HepG2 (cell line): Measurements from ENCODE around the gene CBLB. TPM values are rescaled to one million over a fixed set of nuclear protein-coding genes. Genes with fewer than 3 reads are reported as not detected.

Source experiments
- ATAC-seq: fragments of 200-7000 bp; cut with Tn5 transposase; 3 replicates; pipeline ENCODE4 v1.9.1; 2020; ENCODE audit warnings: mild to moderate bottlenecking, moderate library complexity
- BruUV-seq: library from RNA; stranded (reverse); fragments of 400-500 nt; replicated peaks from 2 replicates; lab custom pipeline; 2021; lab: Mats Ljungman, UMichigan
- CTCF ChIA-PET: fragments of 300-600 bp; formaldehyde crosslinking; extraction: SDS; loops from one replicate; lab custom pipeline; 2021; ENCODE audit warnings: low total read pairs, inconsistent platforms, low intra/inter-chr PET ratio; lab: Yijun Ruan, JAX
- POLR2A ChIA-PET: fragments of 350-600 bp; sonication (Branson Sonifier 250); formaldehyde crosslinking; loops from one replicate; lab custom pipeline; 2020; ENCODE audit warnings: antibody characterized with exemption, inconsistent platforms; lab: Yijun Ruan, JAX
- DNase-seq: peaks from one replicate; pipeline ENCODE4 v3.0.0-alpha.2; 2015; ENCODE audit warnings: low spot score
- FAIRE-seq: peaks from 3 replicates; lab custom pipeline; 2011; peaks lifted over from hg19 to GRCh38; lab: Jason Lieb, UNC
- H2AFZ ChIP-seq: one replicate; pipeline ENCODE4 v1.6.1; 2011; ENCODE audit warnings: low read length, inconsistent platforms
- H3K27ac ChIP-seq: fragments of 300-600 bp; 3 replicates; pipeline ENCODE4 v1.8.0; 2011; ENCODE audit warnings: mixed run types, mild to moderate bottlenecking, mixed read lengths, low read length, inconsistent platforms; ENCODE audit not compliant: insufficient read depth; ENCODE audit errors: extremely low read length
- H3K27me3 ChIP-seq, 2 experiments: fragments of 200-600 bp in 1 of 2; 2 replicates in 1 of 2; 3 replicates in 1 of 2; pipeline versions ENCODE4 v1.6.0 to v1.8.0; 2011; ENCODE audit warnings: low read length in 2 of 2, mild to moderate bottlenecking in 2 of 2, moderate library complexity in 2 of 2, inconsistent platforms in 1 of 2; ENCODE audit not compliant: insufficient read depth in 2 of 2, control insufficient read depth in 1 of 2
- H3K36me3 ChIP-seq, 2 experiments: fragments of 200-600 bp in 1 of 2; replicated peaks in 1 of 2; 2 replicates in 1 of 2; 3 replicates in 1 of 2; pipeline versions ENCODE4 v1.5.1 to v1.8.0; 2011; ENCODE audit warnings: low read length in 2 of 2, inconsistent platforms in 1 of 2; ENCODE audit not compliant: insufficient read depth in 2 of 2, control insufficient read depth in 1 of 2
- H3K4me1 ChIP-seq: 2 replicates; pipeline ENCODE4 v1.5.1; 2012; ENCODE audit warnings: low read length, inconsistent platforms; ENCODE audit not compliant: insufficient read depth
- H3K4me2 ChIP-seq: 2 replicates; pipeline ENCODE4 v1.6.0; 2011; ENCODE audit warnings: low read depth, low read length, inconsistent platforms
- H3K4me3 ChIP-seq, 3 experiments: fragments of 200-600 bp in 1 of 3; sonication (generic), shearing (Covaris generic) in 1 of 3; replicated peaks in 1 of 3; 2 replicates each; pipeline ENCODE4 v1.5.1; 2011 to 2016; ENCODE audit warnings: low read length in 3 of 3, inconsistent platforms in 2 of 3, low read depth in 2 of 3, mild to moderate bottlenecking in 2 of 3, control low read depth in 1 of 3, mixed read lengths in 1 of 3; ENCODE audit not compliant: insufficient read depth in 1 of 3
- H3K79me2 ChIP-seq: one replicate; pipeline ENCODE4 v1.6.1; 2011; ENCODE audit warnings: low read length, inconsistent platforms; ENCODE audit not compliant: insufficient read depth
- H3K9ac ChIP-seq: 2 replicates; pipeline ENCODE4 v1.6.0; 2011; ENCODE audit warnings: mild to moderate bottlenecking, low read depth, low read length, inconsistent platforms; ENCODE audit not compliant: insufficient read depth
- H3K9me3 ChIP-seq: 2 replicates; pipeline ENCODE4 v1.5.1; 2012; ENCODE audit warnings: mild to moderate bottlenecking, low read length
- H4K20me1 ChIP-seq: 2 replicates; pipeline ENCODE4 v1.6.0; 2011; ENCODE audit warnings: inconsistent platforms, mild to moderate bottlenecking, low read length, moderate library complexity; ENCODE audit not compliant: insufficient read depth
- DMAP1 ChIP-seq: IDR thresholded peaks from 2 replicates; pipeline ENCODE4 v1.6.1; 2016
- FOXK1 ChIP-seq: sonication (generic); formaldehyde crosslinking; IDR thresholded peaks from 2 replicates; pipeline ENCODE4 v1.4.0; 2020; ENCODE audit warnings: low read depth, missing genetic modification reagents, borderline replicate concordance
- HOXA3 ChIP-seq: sonication (generic); formaldehyde crosslinking; IDR thresholded peaks from 2 replicates; pipeline ENCODE4 v1.5.0; 2020; ENCODE audit warnings: missing genetic modification reagents
- KDM3A ChIP-seq: IDR thresholded peaks from 2 replicates; pipeline ENCODE4 v1.6.1; 2018; ENCODE audit warnings: low read depth, missing compliant biosample characterization
- ZBTB3 ChIP-seq: sonication (generic); formaldehyde crosslinking; IDR thresholded peaks from 2 replicates; pipeline ENCODE4 v1.4.0; 2020; ENCODE audit warnings: low read depth, mild to moderate bottlenecking, moderate library complexity, missing genetic modification reagents, borderline replicate concordance
- ZMYM2 ChIP-seq: sonication (generic); formaldehyde crosslinking; IDR thresholded peaks from 2 replicates; pipeline ENCODE4 v1.8.0; 2022; ENCODE audit warnings: mild to moderate bottlenecking, missing genetic modification reagents
- ZNF317 ChIP-seq: sonication (generic); formaldehyde crosslinking; IDR thresholded peaks from 2 replicates; pipeline ENCODE4 v1.5.0; 2020; ENCODE audit warnings: mild to moderate bottlenecking, missing genetic modification reagents
- ZNF562 ChIP-seq: sonication (generic); formaldehyde crosslinking; IDR thresholded peaks from 2 replicates; pipeline ENCODE4 v1.8.0; 2022; ENCODE audit warnings: missing genetic modification reagents, borderline replicate concordance
- WGBS: methylation state at CpG from one replicate; pipeline ENCODE4 v1.1.6; 2017; ENCODE audit warnings: low lambda C conversion rate; 5-methylcytosine and 5-hydroxymethylcytosine counted together
- in situ Hi-C: cut with HindIII; loops from 2 replicates; pipeline ENCODE4 v1.10.0; 2017; ENCODE audit warnings: low pct_unique_long_range_greater_than_20kb; ENCODE audit not compliant: extremely low pct_ligation_motif_present
- intact Hi-C: fragments of 100-400 bp; cut with micrococcal nuclease; formaldehyde crosslinking; loops from one replicate; pipeline ENCODE4 v1.10.0; 2022; ENCODE audit not compliant: unreplicated experiment
- polyA plus RNA-seq, 8 experiments: library from polyadenylated mRNA; depleted of rRNA in 3 of 8; stranded (reverse) in 7 of 8; unstranded in 1 of 8; fragments of >200 nt; fragmentation: Illumina TruSeq in 4 of 8; extraction: Trizol in 4 of 8; gene quantifications; 2 replicates each; pipeline versions ENCODE4 v1.2.1 to v1.2.3, GENCODE V29; 2011 to 2016; ENCODE audit warnings: low read depth in 4 of 8, missing spikeins in 1 of 8, mixed read lengths in 1 of 8; ENCODE audit not compliant: insufficient read depth in 1 of 8
- total RNA-seq, 5 experiments: library from RNA; depleted of rRNA; stranded (reverse); fragments of >200 nt; fragmentation: Illumina TruSeq; extraction: Trizol; gene quantifications; 2 replicates each; pipeline ENCODE4 v1.2.3, GENCODE V29; 2016; ENCODE audit warnings: low read depth in 1 of 5
- TF ChIP-seq, protein P1 (sequence below), 2 experiments: fragments of 450-650 bp in 1 of 2; sonication (generic) in 1 of 2; formaldehyde crosslinking in 1 of 2; IDR thresholded peaks; 2 replicates each; pipeline versions ENCODE4 v1.6.1 to v1.8.0; 2016 to 2022; ENCODE audit warnings: antibody characterized with exemption in 1 of 2, mild to moderate bottlenecking in 1 of 2, missing genetic modification reagents in 1 of 2
- TF ChIP-seq, protein P2 (sequence below): IDR thresholded peaks from 2 replicates; pipeline ENCODE4 v1.6.1; 2018; ENCODE audit warnings: missing genetic modification reagents, mild to moderate bottlenecking, missing compliant biosample characterization

CBLB gene
- total and polyA plus RNA-seq, 2 of the 13 experiments (the other 11 are each of a cell fraction or from before 2014, with no cell fraction given), result 9.8 to 16.4 TPM

DNA sequence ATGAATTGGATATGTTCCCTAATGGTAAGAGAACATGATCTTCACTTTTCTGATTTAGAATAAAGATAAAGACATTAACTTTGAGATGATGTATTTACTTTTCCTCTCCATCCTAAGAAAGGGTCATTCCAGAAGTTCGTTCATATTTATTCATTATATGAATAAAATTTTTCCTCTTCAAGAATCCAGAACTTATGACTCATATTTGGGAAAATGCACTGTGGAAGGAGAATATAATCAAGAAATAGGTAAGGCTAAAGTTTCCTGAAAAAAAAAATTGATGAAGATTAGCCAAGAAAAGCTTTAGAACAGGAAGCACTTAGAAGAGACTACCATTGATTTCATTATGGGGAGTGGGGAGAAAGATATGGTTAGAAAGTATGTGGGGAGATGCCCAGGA, 36.5 kb upstream of the CBLB start:
- 0% methylated on average over 1 of the region's 1 CpG for WGBS
- ChIA-PET CTCF (no interaction called here), POLR2A (no interaction called here)
- BruUV-seq, result no TSS peak
- DNase-seq (no peak), ATAC-seq (no peak), FAIRE-seq (no peak)
- in situ Hi-C loops, result no loop called here
- H3K36me3 ChIP-seq, result no peaks in the 10 kb centered on the region
- no peaks in the 10 kb centered on the region for H3K79me2 ChIP-seq
- H3K4me3 ChIP-seq, result no peak overlapping the region
- H3K4me1 ChIP-seq, result no peaks in the 10 kb centered on the region
- intact Hi-C loops, result no loop called here
- no peaks in the 10 kb centered on the region for H3K27me3 ChIP-seq
- TF ChIP-seq, protein P1, sequence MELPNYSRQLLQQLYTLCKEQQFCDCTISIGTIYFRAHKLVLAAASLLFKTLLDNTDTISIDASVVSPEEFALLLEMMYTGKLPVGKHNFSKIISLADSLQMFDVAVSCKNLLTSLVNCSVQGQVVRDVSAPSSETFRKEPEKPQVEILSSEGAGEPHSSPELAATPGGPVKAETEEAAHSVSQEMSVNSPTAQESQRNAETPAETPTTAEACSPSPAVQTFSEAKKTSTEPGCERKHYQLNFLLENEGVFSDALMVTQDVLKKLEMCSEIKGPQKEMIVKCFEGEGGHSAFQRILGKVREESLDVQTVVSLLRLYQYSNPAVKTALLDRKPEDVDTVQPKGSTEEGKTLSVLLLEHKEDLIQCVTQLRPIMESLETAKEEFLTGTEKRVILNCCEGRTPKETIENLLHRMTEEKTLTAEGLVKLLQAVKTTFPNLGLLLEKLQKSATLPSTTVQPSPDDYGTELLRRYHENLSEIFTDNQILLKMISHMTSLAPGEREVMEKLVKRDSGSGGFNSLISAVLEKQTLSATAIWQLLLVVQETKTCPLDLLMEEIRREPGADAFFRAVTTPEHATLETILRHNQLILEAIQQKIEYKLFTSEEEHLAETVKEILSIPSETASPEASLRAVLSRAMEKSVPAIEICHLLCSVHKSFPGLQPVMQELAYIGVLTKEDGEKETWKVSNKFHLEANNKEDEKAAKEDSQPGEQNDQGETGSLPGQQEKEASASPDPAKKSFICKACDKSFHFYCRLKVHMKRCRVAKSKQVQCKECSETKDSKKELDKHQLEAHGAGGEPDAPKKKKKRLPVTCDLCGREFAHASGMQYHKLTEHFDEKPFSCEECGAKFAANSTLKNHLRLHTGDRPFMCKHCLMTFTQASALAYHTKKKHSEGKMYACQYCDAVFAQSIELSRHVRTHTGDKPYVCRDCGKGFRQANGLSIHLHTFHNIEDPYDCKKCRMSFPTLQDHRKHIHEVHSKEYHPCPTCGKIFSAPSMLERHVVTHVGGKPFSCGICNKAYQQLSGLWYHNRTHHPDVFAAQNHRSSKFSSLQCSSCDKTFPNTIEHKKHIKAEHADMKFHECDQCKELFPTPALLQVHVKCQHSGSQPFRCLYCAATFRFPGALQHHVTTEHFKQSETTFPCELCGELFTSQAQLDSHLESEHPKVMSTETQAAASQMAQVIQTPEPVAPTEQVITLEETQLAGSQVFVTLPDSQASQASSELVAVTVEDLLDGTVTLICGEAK (IDR thresholded peaks at IDR 0.05), result no peak
- TF ChIP-seq, protein P1 (CRISPR knock-in tag; IDR thresholded peaks at IDR 0.05), result no peak
- TF ChIP-seq DMAP1 (no peak), FOXK1 (CRISPR knock-in tag) (no peak), HOXA3 (no peak), ZBTB3 (CRISPR knock-in tag) (no peak), KDM3A (CRISPR knock-in tag) (no peak), ZNF317 (no peak), ZMYM2 (CRISPR knock-in tag) (no peak), ZNF562 (CRISPR knock-in tag) (no peak)
- TF ChIP-seq, protein P2, sequence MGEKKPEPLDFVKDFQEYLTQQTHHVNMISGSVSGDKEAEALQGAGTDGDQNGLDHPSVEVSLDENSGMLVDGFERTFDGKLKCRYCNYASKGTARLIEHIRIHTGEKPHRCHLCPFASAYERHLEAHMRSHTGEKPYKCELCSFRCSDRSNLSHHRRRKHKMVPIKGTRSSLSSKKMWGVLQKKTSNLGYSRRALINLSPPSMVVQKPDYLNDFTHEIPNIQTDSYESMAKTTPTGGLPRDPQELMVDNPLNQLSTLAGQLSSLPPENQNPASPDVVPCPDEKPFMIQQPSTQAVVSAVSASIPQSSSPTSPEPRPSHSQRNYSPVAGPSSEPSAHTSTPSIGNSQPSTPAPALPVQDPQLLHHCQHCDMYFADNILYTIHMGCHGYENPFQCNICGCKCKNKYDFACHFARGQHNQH (CRISPR knock-in tag), result no peak
- no peak overlapping the region for H3K4me2 ChIP-seq
- no peaks in the 10 kb centered on the region for H3K9me3 ChIP-seq
- no peaks in the 10 kb centered on the region for H4K20me1 ChIP-seq
- H3K27ac ChIP-seq, result no peak overlapping the region
- H3K9ac ChIP-seq, result no peak overlapping the region
- H2AFZ ChIP-seq, result no peak overlapping the region
